ENCODE results near the gene PPID.

- TF ChIP-seq CTCF (IDR thresholded peaks at IDR 0.05; ENCODE audit: extremely low read depth in 1 of 2, insufficient read depth in 1 of 2, low read depth in 1 of 2, low read length in 2 of 2) (peak; percentile 75 to 80), POLR2AphosphoS5 (IDR thresholded peaks at IDR 0.05; ENCODE audit: insufficient read depth, low read depth, low read length) (peak; percentile 58), MYC (IDR thresholded peaks at IDR 0.05; ENCODE audit: low read depth, low read length) (no peak), POLR2A (IDR thresholded peaks at IDR 0.05; ENCODE audit: low read depth, low read length) (no peak), MAX (IDR thresholded peaks at IDR 0.05; ENCODE audit: insufficient read depth, insufficient read length) (peak; percentile 52), FOS (IDR thresholded peaks at IDR 0.05; ENCODE audit: borderline replicate concordance, insufficient read depth, low read length) (peak; percentile 33), EZH2 (IDR thresholded peaks at IDR 0.05; ENCODE audit: borderline replicate concordance, low read depth, low read length, severe bottlenecking) (no peak), JUN (IDR thresholded peaks at IDR 0.05; ENCODE audit: borderline replicate concordance, insufficient read depth, insufficient read length, low read depth) (peak; percentile 23), GATA2 (IDR thresholded peaks at IDR 0.05; ENCODE audit: insufficient read depth, insufficient read length, low read depth, low read length) (peak; percentile 58)
Observed at GRCh38 chr4:158671915-158672806, 51.0 kb downstream of the PPID start, which contains the start of gene ETFDH.

Measured in endothelial cell of umbilical vein (primary cell).